ENCODE results near the gene PGAP3.

DNA sequence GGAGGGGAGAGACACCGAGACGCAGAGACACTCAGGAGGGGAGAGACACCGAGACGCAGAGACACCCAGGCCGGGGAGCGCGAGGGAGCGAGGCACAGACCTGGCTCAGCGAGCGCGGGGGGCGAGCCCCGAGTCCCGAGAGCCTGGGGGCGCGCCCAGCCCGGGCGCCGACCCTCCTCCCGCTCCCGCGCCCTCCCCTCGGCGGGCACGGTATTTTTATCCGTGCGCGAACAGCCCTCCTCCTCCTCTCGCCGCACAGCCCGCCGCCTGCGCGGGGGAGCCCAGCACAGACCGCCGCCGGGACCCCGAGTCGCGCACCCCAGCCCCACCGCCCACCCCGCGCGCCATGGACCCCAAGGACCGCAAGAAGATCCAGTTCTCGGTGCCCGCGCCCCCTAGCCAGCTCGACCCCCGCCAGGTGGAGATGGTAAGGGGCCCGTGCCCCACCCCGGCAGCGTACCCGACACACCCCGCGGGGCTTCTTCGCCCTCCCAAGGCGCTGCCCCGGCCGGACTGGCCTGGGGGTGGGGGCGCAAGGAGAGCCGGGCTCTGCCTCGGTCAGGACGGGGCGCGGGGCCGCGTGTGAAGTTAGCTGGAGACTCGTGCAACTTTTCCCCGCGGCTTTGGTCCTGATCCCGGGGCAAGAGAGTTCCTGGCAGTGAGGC lies 60.7 kb downstream of the PGAP3 start:
- TF ChIP-seq, protein P1, sequence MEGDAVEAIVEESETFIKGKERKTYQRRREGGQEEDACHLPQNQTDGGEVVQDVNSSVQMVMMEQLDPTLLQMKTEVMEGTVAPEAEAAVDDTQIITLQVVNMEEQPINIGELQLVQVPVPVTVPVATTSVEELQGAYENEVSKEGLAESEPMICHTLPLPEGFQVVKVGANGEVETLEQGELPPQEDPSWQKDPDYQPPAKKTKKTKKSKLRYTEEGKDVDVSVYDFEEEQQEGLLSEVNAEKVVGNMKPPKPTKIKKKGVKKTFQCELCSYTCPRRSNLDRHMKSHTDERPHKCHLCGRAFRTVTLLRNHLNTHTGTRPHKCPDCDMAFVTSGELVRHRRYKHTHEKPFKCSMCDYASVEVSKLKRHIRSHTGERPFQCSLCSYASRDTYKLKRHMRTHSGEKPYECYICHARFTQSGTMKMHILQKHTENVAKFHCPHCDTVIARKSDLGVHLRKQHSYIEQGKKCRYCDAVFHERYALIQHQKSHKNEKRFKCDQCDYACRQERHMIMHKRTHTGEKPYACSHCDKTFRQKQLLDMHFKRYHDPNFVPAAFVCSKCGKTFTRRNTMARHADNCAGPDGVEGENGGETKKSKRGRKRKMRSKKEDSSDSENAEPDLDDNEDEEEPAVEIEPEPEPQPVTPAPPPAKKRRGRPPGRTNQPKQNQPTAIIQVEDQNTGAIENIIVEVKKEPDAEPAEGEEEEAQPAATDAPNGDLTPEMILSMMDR (IDR thresholded peaks at IDR 0.05) = no peak
- TF ChIP-seq POLR2A (IDR thresholded peaks at IDR 0.05) = no peak
- TF ChIP-seq POLR2AphosphoS5 (IDR thresholded peaks at IDR 0.05) = no peak
